ENCODE data around the gene PITX1. TPM values are rescaled to one million over a fixed set of nuclear protein-coding genes. Genes with fewer than 3 reads are reported as not detected.
A peak's percentile ranks its signal among the peaks of the same experiment; 100 is the strongest.
"Not testable (repeated sequence)": the region's sequence is repeated elsewhere in the genome, so short reads cannot be mapped to it uniquely, and the experiment has no call there.

Gene PITX1
- total RNA-seq, result under 1 TPM in 1 of 2 experiments, not detected in 1; 0.14 TPM

DNA sequence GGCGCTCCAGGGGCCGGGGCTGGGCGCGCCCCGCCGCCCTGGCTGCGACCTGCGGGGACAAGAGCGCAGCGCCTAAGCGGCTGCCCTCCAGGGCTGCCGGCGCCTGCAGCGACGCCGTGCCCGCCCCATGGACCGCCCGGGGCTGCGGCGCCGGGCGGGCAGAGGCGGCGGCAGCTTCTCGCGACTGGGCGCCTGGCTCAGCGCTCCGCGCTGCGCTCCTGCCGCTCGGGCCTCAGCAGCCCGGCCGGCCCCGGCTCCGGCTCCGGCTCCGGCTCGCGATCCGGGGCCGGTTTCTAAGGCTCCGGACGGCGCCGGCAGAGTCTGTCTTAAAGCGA, at the start of gene PITX1:
Gene PITX1 (minus strand): TSS at position 328 of the 335 bp plus-strand sequence. CDS start 347 bp downstream, outside the sequence.
- CTCF ChIA-PET, result no interaction called here
- Mint-ChIP-seq H3K27ac (no peak within 1 kb of the TSS), H3K36me3 (peaks cover 6% of the 10 kb centered on the region), H3K27me3 (peaks cover 88% of the 10 kb centered on the region), H3K4me1 (peaks cover 33% of the 10 kb centered on the region), H3K4me3 (peak within 1 kb of the TSS; percentile 59), H3K9me3 (ENCODE audit: low read depth) (no peaks in the 10 kb centered on the region)
- DNase-seq (no peak), ATAC-seq (peak; percentile 28)

DNA sequence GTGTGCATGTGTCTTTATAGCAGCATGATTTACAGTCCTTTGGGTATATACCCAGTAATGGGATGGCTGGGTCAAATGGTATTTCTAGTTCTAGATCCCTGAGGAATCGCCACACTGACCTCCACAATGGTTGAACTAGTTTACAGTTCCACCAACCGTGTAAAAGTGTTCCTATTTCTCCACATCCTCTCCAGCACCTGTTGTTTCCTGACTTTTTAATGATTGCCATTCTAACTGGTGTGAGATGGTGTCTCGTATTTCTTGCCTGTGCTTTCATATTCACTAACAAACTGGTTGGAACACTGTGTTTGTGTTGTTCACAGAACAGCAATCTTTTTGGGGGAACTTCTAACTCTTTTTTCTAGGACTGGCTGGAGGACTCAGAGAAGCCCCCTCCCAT, 49.3 kb upstream of the PITX1 start:
- H3K27me3 Mint-ChIP-seq; H3K9me3 Mint-ChIP-seq (ENCODE audit: low read depth); H3K4me3 Mint-ChIP-seq; CTCF ChIA-PET; H3K36me3 Mint-ChIP-seq; H3K4me1 Mint-ChIP-seq; ATAC-seq; DNase-seq; H3K27ac Mint-ChIP-seq: not testable (repeated sequence)

DNA sequence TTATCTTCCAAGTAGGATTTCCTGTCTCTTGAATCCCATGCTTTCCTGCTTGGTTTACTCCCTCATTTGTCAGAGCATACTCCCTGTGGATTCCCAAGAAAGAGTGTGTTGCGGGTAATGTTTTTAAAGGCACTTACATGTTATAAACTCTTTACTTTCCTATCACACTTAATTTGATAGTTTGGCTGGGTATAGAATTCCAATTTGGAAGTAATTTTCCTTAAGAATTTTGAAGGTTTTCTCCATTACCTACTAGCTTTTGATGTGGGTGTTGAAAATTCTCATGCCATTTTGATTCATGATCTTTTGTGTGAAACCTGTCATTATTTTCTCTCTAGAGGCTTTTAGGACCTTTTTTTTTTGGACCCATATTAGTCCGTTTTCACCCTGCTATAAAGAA, 47.2 kb upstream of the PITX1 start:
- Mint-ChIP-seq H3K27ac (no peak overlapping the region), H3K27me3 (peaks cover 8% of the 10 kb centered on the region), H3K9me3 (ENCODE audit: low read depth) (peaks cover 6% of the 10 kb centered on the region), H3K4me1 (no peaks in the 10 kb centered on the region), H3K36me3 (no peaks in the 10 kb centered on the region), H3K4me3 (no peak overlapping the region)
- DNase-seq (no peak), ATAC-seq (no peak)
- CTCF ChIA-PET, result no interaction called here

DNA sequence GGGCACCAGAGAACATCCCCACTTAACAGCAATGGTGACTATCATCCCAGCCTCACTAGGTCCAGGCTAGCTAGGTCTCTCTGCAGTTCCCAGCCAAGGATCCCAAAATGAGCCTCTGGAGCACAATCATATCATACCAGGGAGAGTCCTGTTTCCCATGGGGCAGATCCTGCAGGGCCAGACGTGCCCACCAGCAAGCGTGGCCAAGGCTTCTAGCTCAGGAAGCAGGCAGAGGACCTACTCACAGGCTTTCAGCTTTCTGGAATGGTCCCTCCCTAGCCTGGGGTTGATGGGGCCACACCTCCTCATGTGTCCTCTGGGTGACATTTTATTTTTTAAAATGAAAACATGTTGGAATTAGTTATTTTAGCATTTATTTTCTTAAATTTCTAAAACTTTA, 45.7 kb upstream of the PITX1 start:
- ATAC-seq, result no peak
- Mint-ChIP-seq H3K27ac (no peak overlapping the region), H3K9me3 (ENCODE audit: low read depth) (peaks cover 6% of the 10 kb centered on the region), H3K27me3 (peaks cover 8% of the 10 kb centered on the region), H3K4me1 (no peaks in the 10 kb centered on the region), H3K4me3 (no peak overlapping the region), H3K36me3 (no peaks in the 10 kb centered on the region)
- CTCF ChIA-PET, result no interaction called here
- no peak for DNase-seq

DNA sequence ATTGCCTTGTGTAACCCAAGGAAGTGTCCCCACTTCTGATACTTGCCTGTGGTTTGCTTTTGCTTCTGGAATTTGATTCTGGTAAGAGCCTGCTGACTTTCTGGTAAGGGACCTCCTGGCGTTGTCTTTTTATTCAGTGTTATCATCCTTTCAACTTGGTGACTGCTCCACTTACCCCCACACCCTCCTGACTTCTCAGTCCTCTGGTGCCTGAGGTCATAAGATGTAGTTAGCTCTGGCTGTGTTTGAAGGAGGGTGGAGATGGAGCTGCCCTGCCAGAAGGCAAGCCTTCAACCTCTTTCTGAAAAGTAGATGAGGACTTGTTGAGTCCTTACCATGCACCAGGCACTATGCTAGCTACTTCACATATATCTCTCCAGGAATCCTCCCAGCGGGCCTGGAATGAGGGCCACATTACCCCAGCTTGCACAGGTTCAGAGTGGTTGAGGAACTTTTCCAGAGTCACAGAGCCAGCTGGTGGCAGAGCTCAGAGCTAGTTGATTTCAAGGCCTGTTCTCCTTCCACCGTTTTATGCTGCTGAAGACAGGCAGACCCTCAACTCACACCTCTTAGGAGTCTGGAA, 45.2 kb upstream of the PITX1 start:
- H3K9me3 Mint-ChIP-seq (ENCODE audit: low read depth), result peaks cover 6% of the 10 kb centered on the region
- H3K36me3 Mint-ChIP-seq, result no peaks in the 10 kb centered on the region
- CTCF ChIA-PET, result no interaction called here
- no peak overlapping the region for H3K4me3 Mint-ChIP-seq
- ATAC-seq (no peak), DNase-seq (no peak)
- no peaks in the 10 kb centered on the region for H3K4me1 Mint-ChIP-seq
- H3K27ac Mint-ChIP-seq, result no peak overlapping the region
- peaks cover 9% of the 10 kb centered on the region for H3K27me3 Mint-ChIP-seq

DNA sequence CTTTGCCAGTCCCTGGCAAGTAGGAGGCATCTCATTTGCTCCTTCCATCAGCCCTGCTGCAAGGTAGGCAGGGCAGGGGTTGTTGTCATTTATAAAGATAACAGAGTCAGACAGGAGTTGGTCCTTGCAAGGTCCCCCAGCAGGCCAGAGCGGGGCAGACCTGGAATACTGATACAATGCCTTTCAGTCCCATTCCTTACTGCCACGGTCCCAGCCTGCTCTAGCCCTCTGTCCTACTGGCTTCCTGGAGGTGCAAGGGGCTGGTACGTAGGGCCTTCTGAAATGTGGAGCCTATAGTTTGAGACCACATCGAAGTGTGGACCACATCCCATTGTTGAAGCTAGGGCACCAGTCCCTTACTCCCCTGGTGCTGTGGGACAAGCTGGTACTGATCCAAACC, 42.8 kb upstream of the PITX1 start:
- ATAC-seq, result no peak
- Mint-ChIP-seq H3K36me3 (no peaks in the 10 kb centered on the region), H3K9me3 (ENCODE audit: low read depth) (peaks cover 6% of the 10 kb centered on the region), H3K27me3 (peaks cover 14% of the 10 kb centered on the region), H3K4me3 (no peak overlapping the region), H3K27ac (no peak overlapping the region), H3K4me1 (no peaks in the 10 kb centered on the region)
- DNase-seq, result no peak
- CTCF ChIA-PET, result no interaction called here

DNA sequence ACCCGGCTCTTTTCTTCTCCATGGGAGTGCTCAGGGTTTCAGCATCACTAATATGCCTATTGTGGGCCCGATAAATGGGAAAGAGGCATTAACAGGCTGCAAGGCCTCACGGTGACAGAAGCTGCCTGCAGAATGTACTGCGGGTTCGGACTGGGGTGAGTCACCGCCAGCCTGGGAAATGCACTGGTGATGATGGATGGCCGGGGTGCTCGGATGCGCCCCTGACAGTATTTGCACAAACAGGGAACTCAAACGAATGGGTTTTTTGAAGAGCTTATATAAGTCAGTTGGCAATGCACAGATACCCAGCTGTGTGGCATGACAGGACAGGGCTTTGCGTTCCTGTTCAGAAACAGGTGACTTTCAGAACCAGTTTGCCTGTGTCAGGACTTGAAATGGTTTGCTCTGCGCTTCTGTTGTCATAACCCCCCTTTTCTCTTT, 42.0 kb upstream of the PITX1 start:
- Mint-ChIP-seq H3K27me3 (peaks cover 14% of the 10 kb centered on the region), H3K36me3 (no peaks in the 10 kb centered on the region), H3K9me3 (ENCODE audit: low read depth) (peaks cover 4% of the 10 kb centered on the region), H3K27ac (no peak overlapping the region), H3K4me3 (no peak overlapping the region), H3K4me1 (no peaks in the 10 kb centered on the region)
- ATAC-seq (no peak), DNase-seq (no peak)
- CTCF ChIA-PET, result no interaction called here

DNA sequence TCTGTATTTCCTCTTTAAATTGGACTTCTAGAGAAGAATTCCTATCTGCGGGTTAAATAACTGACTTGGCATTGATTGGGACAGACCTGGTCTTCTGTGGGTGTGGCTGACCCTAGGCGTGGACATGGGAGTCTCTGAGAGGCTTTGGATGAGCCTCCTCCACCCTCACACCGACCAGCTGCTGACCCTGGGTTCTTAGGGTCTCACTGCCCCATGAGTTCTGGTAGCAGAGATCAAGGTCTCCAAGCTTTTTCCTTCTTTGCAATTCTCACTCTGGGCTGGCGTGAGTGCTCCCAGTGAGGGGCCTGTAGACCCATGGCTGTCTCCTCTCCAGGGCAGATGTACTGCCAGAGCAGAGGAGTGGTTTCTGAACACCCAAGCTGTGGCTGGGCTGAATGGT, 41.6 kb upstream of the PITX1 start:
- Mint-ChIP-seq H3K4me1 (no peaks in the 10 kb centered on the region), H3K27me3 (peaks cover 14% of the 10 kb centered on the region), H3K4me3 (no peak overlapping the region), H3K36me3 (no peaks in the 10 kb centered on the region), H3K27ac (no peak overlapping the region), H3K9me3 (ENCODE audit: low read depth) (no peaks in the 10 kb centered on the region)
- no peak for ATAC-seq
- DNase-seq, result no peak
- CTCF ChIA-PET, result no interaction called here

DNA sequence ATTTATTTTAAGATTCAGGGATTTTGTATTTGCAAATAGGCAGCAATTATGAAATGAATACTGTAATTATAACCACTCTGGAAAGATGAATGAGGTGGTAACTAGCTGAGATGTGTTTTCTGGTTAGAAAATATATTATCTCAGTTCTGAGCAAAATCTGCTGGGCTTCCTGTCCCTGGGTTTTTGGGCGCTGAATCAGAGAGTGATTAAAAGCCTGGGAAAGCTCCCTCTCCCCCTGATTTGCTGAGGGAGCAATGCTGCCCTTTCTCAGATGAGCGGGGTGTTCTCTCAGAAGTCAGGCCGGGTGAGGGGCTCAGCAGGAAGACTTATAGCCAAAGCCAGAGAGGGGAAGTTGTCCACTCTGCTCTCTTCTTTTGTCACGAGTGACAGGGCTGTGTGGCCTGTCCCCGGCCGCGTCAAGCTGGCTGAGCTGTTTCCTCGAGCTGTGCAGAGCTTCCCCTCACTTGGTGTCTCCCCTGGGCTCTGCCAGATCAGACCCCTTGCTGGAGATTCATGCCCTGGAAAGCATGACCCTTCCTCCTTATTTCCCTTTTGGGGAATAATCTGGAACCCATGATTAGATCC, 39.8 kb upstream of the PITX1 start:
- DNase-seq (no peak), ATAC-seq (no peak)
- Mint-ChIP-seq H3K27ac (no peak overlapping the region), H3K4me1 (no peaks in the 10 kb centered on the region), H3K27me3 (peaks cover 14% of the 10 kb centered on the region), H3K36me3 (no peaks in the 10 kb centered on the region), H3K4me3 (no peak overlapping the region), H3K9me3 (ENCODE audit: low read depth) (no peaks in the 10 kb centered on the region)
- CTCF ChIA-PET, result no interaction called here

DNA sequence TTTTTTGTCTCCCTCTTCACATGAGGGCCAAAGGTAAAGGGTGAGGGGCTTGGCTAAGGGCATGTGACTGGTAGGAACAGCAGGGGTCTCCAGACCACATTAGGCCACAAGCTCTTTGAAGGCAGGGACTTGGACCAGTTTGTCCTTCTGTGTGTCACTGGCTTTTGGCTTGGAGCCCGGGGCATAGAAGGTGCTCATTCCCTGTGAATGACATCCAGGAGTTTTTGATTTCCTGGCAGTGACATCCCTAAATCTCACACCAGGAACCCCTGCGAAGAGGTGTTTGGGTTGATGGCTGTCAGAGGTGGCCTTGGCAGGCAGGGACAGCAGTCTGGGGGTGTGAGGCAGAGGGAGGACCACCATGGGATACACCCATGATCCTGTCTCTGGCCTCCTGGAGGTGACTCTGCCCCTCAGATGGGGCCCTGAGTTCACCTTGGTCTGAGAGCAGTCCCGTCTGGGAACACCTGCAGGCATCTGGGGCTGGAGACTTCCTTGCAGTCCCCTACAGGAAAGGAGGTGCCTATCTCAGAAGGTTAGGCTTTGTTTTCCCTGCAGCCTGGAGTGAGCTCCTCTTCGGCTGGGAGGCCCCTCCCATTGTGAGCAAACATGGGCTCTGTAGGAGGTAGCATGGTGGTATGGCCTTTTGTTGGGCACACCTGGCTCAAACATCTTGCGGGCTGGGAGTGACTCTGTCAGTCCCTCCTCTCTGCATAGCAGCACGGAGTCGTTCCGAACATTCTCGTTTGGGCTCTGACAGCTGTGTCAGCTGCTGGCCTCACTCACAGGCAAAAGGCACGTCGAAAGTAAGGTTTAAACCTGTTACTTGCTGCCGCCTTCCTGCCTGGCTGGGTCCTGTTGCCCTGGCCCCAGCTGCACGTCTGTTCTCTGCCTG, 38.6 kb upstream of the PITX1 start:
- Mint-ChIP-seq H3K27ac (no peak overlapping the region), H3K4me1 (no peaks in the 10 kb centered on the region), H3K9me3 (ENCODE audit: low read depth) (no peaks in the 10 kb centered on the region), H3K4me3 (no peak overlapping the region), H3K36me3 (no peaks in the 10 kb centered on the region), H3K27me3 (peaks cover 12% of the 10 kb centered on the region)
- DNase-seq (no peak), ATAC-seq (no peak)
- CTCF ChIA-PET, result no interaction called here

DNA sequence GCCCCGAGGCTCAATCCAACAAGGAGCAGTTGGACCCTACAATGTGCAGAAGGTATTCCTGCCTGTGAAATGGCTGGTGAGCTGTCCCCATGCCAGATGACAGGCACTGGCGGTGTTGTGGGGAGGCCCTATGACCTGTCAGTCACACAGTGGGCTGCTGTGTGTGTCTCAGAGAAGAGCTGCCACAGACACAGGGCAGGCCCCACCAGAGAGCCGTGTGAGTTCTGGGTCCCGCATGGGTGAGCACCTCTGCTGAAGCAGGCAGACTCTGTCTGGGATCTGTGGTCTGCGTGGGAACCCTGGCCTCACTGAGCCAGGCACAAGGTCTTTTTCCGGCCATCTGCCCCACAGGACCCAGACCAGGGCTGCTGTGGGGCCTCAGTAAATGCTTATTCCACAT, 37.3 kb upstream of the PITX1 start:
- ATAC-seq (no peak), DNase-seq (no peak)
- peaks cover 10% of the 10 kb centered on the region for H3K27me3 Mint-ChIP-seq
- no peaks in the 10 kb centered on the region for H3K36me3 Mint-ChIP-seq
- H3K4me1 Mint-ChIP-seq, result no peaks in the 10 kb centered on the region
- H3K27ac Mint-ChIP-seq, result no peak overlapping the region
- H3K9me3 Mint-ChIP-seq (ENCODE audit: low read depth), result no peaks in the 10 kb centered on the region
- no peak overlapping the region for H3K4me3 Mint-ChIP-seq
- CTCF ChIA-PET, result no interaction called here

DNA sequence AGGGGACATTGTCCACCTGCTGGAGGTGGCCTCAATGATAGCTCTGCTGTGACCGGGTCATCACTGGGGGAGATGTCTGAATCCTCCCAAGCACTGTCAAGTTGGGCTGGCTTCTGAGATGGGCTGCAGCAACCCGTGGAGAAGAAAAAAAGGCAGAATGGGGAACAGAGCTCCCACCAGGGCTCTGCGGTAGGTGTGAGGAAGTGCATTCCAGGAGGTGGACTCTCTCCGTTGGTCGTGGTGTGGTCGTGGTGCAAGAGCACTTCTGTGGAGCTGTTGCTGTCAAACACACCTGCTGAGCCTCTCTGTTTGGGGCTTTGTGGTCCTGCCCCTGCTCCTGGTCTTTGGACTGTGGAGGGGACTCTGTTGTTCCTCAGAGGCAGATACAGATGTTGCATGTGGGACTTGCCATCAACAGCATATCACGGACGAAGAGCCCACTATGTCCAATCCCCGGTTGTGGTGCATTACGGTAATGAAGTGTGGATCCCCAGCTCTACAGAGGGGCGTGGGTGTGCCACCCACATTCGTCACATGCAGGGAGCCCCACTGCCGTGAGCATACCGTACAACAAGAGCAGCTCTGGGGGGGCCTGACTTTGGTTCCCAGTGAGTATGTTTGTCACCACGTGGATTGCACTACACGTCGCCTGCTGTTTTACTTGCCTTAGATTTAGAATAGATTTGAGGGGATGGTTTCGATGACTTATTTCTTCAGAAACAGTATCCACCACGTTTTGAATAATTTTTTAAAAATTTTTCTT, 36.0 kb upstream of the PITX1 start:
- H3K36me3 Mint-ChIP-seq, result no peaks in the 10 kb centered on the region
- no peak overlapping the region for H3K27ac Mint-ChIP-seq
- DNase-seq (no peak), ATAC-seq (no peak)
- CTCF ChIA-PET, result no interaction called here
- H3K4me1 Mint-ChIP-seq, result no peaks in the 10 kb centered on the region
- peaks cover 12% of the 10 kb centered on the region for H3K27me3 Mint-ChIP-seq
- H3K4me3 Mint-ChIP-seq, result no peak overlapping the region
- no peaks in the 10 kb centered on the region for H3K9me3 Mint-ChIP-seq (ENCODE audit: low read depth)

DNA sequence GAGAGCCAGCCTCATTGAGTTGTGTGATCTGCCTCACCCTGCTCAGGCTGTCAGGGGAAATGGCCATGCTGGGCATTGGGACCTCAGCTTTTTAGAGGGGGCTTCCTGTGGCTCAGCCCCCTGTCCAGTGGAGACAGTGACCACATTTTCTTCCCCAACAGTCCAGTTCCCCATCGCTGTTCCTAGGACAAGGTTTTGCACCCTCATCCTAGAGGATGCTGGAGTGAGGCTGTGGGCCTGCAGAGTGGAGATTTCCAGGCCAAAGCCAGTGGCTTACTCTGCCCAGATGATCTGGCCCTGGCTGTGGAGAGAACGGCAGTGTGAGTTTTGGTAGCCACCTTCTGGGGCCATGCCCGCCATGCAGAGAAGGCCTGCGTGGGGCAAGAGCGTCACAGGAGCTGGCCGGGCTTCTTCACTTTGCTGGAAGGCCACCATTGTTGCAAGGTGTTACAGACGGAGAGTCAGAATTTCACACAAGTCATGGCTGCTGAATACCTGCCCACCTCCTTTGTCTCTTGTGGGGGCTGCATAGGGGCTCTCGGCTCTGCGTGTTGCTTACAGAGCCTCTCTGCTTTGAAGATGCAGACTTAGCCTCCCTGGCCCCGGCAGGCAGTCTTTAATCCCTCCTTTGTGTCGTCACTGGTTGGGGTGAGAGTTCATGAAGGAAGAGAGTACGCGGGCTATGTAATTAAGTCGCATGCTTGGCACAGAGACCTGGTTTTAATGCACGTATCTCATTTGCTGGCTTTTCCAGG, 35.2 kb upstream of the PITX1 start:
- no peaks in the 10 kb centered on the region for H3K36me3 Mint-ChIP-seq
- CTCF ChIA-PET, result no interaction called here
- no peaks in the 10 kb centered on the region for H3K9me3 Mint-ChIP-seq (ENCODE audit: low read depth)
- H3K4me3 Mint-ChIP-seq, result no peak overlapping the region
- ATAC-seq (no peak), DNase-seq (no peak)
- H3K4me1 Mint-ChIP-seq, result no peaks in the 10 kb centered on the region
- no peak overlapping the region for H3K27ac Mint-ChIP-seq
- peaks cover 10% of the 10 kb centered on the region for H3K27me3 Mint-ChIP-seq
